Activated CD4-positive, alpha-beta memory T cell treated with anti-CD3 and anti-CD28 coated beads for 36 hours (primary cell): ENCODE measurements around the gene NCLN. TPM values are rescaled to one million over a fixed set of nuclear protein-coding genes. Genes with fewer than 3 reads are reported as not detected.

Experiments
- total RNA-seq, 2 experiments: library from RNA; stranded (reverse); gene quantifications; one replicate each; pipeline ENCODE4 v1.2.3, GENCODE V29; 2021

The NCLN gene
- total RNA-seq, 2 experiments from 2014 or later = 47.0 to 50.9 TPM

Other genes starting within 250 kb of the NCLN start
- gene ZNF77, start 241.0 kb upstream of the NCLN start, total RNA-seq = 1 to 10 TPM; 4.3 to 4.8 TPM
- gene TLE6, start 208.4 kb upstream of the NCLN start, total RNA-seq = 1 to 10 TPM; 2.5 to 2.6 TPM
- 1 to 10 TPM; 8.5 to 9.9 TPM for gene TLE2, start 156.7 kb upstream of the NCLN start, total RNA-seq
- gene TLE5, start 123.4 kb upstream of the NCLN start, total RNA-seq = 100 to 1,000 TPM; 411 to 426 TPM
- 10 to 100 TPM in 1 of 2 experiments, 1 to 10 TPM in 1; 6.3 to 11.6 TPM for gene GNA11, start 91.6 kb upstream of the NCLN start, total RNA-seq
- 10 to 100 TPM; 78.4 to 79.5 TPM for gene GNA15, start 49.9 kb upstream of the NCLN start, total RNA-seq
- gene S1PR4, start 7.2 kb upstream of the NCLN start, total RNA-seq = 10 to 100 TPM; 32.7 to 34.0 TPM
- under 1 TPM in 1 of 2 experiments, not detected in 1; 0.14 TPM for gene CELF5, start 38.7 kb downstream of the NCLN start, total RNA-seq
- gene NFIC, start 180.7 kb downstream of the NCLN start, total RNA-seq = 10 to 100 TPM; 19.7 to 19.9 TPM